Sigmoid colon (tissue), 4 donors: ENCODE results near the gene CACNB1.

Experiments used
- CTCF ChIP-seq, 4 experiments: fragments of 450-650 bp in 3 of 4; fragments of 200-600 bp in 1 of 4; IDR thresholded peaks; one replicate each; pipeline ENCODE4 v1.5.1; 2016 to 2019; ENCODE audit warnings: antibody characterized with exemption in 4 of 4, mild to moderate bottlenecking in 3 of 4, moderate library complexity in 2 of 4
- POLR2A ChIP-seq, 2 donors: fragments of 450-650 bp; IDR thresholded peaks; one replicate each; pipeline ENCODE4 v1.6.1; 2016; ENCODE audit warnings: antibody characterized with exemption in 2 of 2, mild to moderate bottlenecking in 2 of 2, moderate library complexity in 2 of 2
- POLR2AphosphoS5 ChIP-seq, 4 donors: sonication (generic); formaldehyde crosslinking; IDR thresholded peaks; one replicate each; pipeline ENCODE4 v1.6.1; 2017; ENCODE audit warnings: antibody characterized with exemption in 4 of 4

- TF ChIP-seq CTCF (IDR thresholded peaks at IDR 0.05) (no peak), POLR2AphosphoS5 (IDR thresholded peaks at IDR 0.05) (no peak), POLR2A (IDR thresholded peaks at IDR 0.05) (no peak)
Observed at GRCh38 chr17:39173080-39173479, 24.4 kb downstream of the CACNB1 start.
